ENCODE results near the gene BACH2. TPM values are rescaled to one million over a fixed set of nuclear protein-coding genes. Genes with fewer than 3 reads are reported as not detected.

BACH2 gene
- polyA plus RNA-seq, 2 of the 4 experiments (the other 2 are of a cell fraction): 0.01 to 0.36 TPM

DNA sequence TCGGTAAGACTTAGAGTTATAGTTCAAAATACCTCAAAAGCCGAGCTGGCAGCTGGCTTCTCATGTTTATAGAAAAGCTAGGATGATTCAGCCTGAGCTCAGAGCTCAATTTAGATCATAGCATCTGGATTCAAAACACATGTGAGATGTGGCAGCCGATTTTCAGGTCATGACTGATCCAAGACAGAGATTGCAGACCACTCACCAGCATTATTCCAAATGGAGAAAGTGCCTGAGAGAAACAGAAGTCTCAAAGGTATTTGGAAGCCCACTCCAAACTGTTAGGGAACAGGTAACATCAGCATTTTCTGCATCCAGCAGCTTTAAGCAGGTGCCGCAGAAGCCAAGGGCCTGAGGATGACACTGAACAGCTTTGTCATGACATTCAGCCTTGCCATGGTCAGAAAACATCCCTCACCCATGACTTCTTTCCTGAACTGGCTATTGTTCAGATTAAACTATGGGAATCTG lies 102.2 kb downstream of the BACH2 start:
- no peak for ATAC-seq
- no peak overlapping the region for H3K4me2 ChIP-seq

DNA sequence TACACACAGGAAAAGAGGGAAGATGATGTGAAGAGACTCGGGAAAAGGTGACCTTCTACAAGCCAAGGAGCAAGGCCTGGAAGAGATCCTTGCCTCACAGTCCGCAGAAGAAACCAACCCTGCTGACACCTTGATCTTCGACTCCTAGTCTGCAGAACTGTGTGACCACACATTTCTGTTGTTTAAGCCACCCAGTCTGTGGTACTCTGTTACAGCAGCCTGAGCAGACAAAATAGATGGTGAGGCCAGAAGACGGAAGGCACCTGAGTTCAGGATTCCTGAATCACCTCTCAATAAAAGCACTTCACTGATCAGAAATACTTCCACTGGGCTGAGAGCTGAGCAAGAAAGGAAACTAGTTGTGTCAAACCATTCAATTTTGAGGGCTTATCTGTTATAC lies 103.3 kb downstream of the BACH2 start:
- ChIA-PET CTCF (no interaction called here), POLR2A (no interaction called here)
- DNase-seq (ENCODE audit: low read depth in 1 of 2, low spot score in 1 of 2) (no peak), ATAC-seq (no peak), FAIRE-seq (no peak)
- H3K9me3 ChIP-seq: peaks cover 2% of the 10 kb centered on the region; the same call in 1 of the 3 replicates
- TF ChIP-seq KDM5A (IDR thresholded peaks at IDR 0.05): no peak
- no peak for TF ChIP-seq RCOR1 (IDR thresholded peaks at IDR 0.05; ENCODE audit: low read depth, low read length)
- TF ChIP-seq ESRRA (IDR thresholded peaks at IDR 0.05; ENCODE audit: borderline replicate concordance, low read length): no peak
- no peak overlapping the region for H3K4me3 ChIP-seq
- no peak overlapping the region for H3K4me2 ChIP-seq
- no peak overlapping the region for H3K27ac ChIP-seq
- no peaks in the 10 kb centered on the region for H3K4me1 ChIP-seq
- 82% methylated on average over 4 of the region's 4 CpGs for WGBS (ENCODE audit: missing lambda C conversion rate)

More for the DNA sequence above, 102.2 kb downstream of the BACH2 start:
- Histone ChIP-seq H3K9me3 (peaks cover 2% of the 10 kb centered on the region; the same call in 1 of the 3 replicates), H3K4me3 (no peak overlapping the region), H3K4me1 (no peaks in the 10 kb centered on the region), H3K27ac (no peak overlapping the region)
- ChIA-PET POLR2A (interaction anchor here (0.6 kb wide), 1 partner anchor 77 kb away, joined by 3 read pairs; no protein-coding TSS in a partner anchor), CTCF (no interaction called here)
- DNase-seq (ENCODE audit: low read depth in 1 of 2, low spot score in 1 of 2) (no peak), FAIRE-seq (no peak)
- TF ChIP-seq SREBF2 (IDR thresholded peaks at IDR 0.05) (no peak), POLR2AphosphoS2 (conservative IDR thresholded peaks at IDR 0.05; ENCODE audit: low read length) (no peak), ESRRA (IDR thresholded peaks at IDR 0.05; ENCODE audit: borderline replicate concordance, low read length) (no peak)
- WGBS (ENCODE audit: missing lambda C conversion rate): 35% methylated on average over 4 of the region's 4 CpGs

DNA sequence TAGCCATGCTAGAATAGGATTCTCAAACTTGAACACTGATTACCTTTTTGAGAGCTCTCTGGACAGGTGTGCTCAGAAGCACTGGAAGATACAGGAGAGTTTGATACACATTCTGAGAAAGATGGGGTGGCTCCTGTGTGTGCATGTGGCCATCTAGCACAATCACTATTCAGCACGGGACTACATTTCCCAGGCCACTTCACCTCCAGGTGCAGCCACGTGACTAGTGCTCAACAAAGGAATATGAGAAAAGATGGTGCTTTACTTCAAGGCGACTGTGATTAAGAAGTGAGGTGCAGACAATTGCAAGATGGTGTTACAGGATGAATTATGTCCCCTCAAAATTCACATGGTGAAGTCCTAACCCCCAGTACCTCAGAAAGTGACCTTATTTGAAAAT lies 103.8 kb downstream of the BACH2 start:
- ATAC-seq (no peak), FAIRE-seq (no peak), DNase-seq (ENCODE audit: low read depth in 1 of 2, low spot score in 1 of 2) (no peak)
- TF ChIP-seq MAZ (IDR thresholded peaks at IDR 0.05; ENCODE audit: borderline replicate concordance, low read depth, low read length): no peak
- TF ChIP-seq SREBF2 (IDR thresholded peaks at IDR 0.05): no peak
- TF ChIP-seq FOXS1 (CRISPR knock-in tag; IDR thresholded peaks at IDR 0.05): no peak
- TF ChIP-seq, protein P1, sequence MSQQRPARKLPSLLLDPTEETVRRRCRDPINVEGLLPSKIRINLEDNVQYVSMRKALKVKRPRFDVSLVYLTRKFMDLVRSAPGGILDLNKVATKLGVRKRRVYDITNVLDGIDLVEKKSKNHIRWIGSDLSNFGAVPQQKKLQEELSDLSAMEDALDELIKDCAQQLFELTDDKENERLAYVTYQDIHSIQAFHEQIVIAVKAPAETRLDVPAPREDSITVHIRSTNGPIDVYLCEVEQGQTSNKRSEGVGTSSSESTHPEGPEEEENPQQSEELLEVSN (IDR thresholded peaks at IDR 0.05; ENCODE audit: borderline replicate concordance, low read depth): no peak
- TF ChIP-seq FOSB (CRISPR knock-in tag; IDR thresholded peaks at IDR 0.05): no peak
- TF ChIP-seq ZC3H11A (IDR thresholded peaks at IDR 0.05): no peak
- TF ChIP-seq EP300 (IDR thresholded peaks at IDR 0.05): no peak
- TF ChIP-seq CHD2 (IDR thresholded peaks at IDR 0.05; ENCODE audit: low read length, partially characterized antibody): no peak
- TF ChIP-seq HDAC2 (IDR thresholded peaks at IDR 0.05): no peak
- TF ChIP-seq TP53 (CRISPR knock-in tag; IDR thresholded peaks at IDR 0.05): no peak
- 78% methylated on average over 3 of the region's 3 CpGs for WGBS (ENCODE audit: missing lambda C conversion rate)
- Histone ChIP-seq H3K27ac (no peak overlapping the region), H3K4me1 (no peaks in the 10 kb centered on the region), H3K4me3 (no peak overlapping the region), H3K9me3 (0 out of 3 replicates have a peak, but pooled peaks cover 2% of the 10 kb centered on the region), H3K4me2 (no peak overlapping the region)
- CTCF ChIA-PET: no interaction called here
- POLR2A ChIA-PET: no interaction called here

DNA sequence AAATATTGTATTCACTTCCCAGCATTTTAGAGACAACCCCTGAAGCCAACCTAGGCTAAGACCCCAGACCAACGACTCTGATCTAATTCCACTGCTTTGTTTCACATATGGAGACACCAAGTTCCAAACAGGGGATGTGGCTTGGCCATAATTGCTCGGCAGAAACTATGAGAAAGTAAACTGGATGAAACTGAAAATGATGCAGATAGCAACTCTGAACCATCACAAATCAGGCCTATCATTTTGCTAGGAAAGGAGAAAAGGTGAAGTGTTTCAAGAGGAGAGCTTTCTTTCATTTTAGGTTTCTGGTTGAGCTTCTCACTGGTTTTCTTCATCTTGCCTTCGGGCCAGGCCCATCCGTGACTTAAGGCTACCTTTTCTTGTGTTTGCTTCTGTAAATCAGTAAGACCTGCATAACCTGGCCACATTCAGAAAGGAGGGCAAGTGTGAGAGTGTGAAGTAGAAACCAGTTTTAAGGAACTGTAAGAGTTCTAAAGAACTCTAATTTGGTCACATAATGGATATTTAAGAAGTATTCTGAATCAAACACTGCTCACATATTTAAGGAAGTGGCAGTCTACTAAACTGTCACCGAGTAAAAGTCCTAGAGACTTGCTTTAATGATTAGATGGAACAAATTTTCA lies 105.8 kb downstream of the BACH2 start:
- H3K4me2 ChIP-seq: no peak overlapping the region
- FAIRE-seq (no peak), DNase-seq (ENCODE audit: low read depth in 1 of 2, low spot score in 1 of 2) (no peak), ATAC-seq (no peak)
- POLR2A ChIA-PET: no interaction called here
- H3K4me3 ChIP-seq: no peak overlapping the region
- TF ChIP-seq RFX5 (IDR thresholded peaks at IDR 0.05): no peak
- no peak for TF ChIP-seq MAZ (IDR thresholded peaks at IDR 0.05; ENCODE audit: borderline replicate concordance, low read depth, low read length)
- TF ChIP-seq, protein P2, sequence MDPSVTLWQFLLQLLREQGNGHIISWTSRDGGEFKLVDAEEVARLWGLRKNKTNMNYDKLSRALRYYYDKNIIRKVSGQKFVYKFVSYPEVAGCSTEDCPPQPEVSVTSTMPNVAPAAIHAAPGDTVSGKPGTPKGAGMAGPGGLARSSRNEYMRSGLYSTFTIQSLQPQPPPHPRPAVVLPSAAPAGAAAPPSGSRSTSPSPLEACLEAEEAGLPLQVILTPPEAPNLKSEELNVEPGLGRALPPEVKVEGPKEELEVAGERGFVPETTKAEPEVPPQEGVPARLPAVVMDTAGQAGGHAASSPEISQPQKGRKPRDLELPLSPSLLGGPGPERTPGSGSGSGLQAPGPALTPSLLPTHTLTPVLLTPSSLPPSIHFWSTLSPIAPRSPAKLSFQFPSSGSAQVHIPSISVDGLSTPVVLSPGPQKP (IDR thresholded peaks at IDR 0.05; ENCODE audit: low read depth, low read length): no peak
- no peak for TF ChIP-seq EHF (CRISPR knock-in tag; IDR thresholded peaks at IDR 0.05)
- no peak for TF ChIP-seq FOXS1 (CRISPR knock-in tag; IDR thresholded peaks at IDR 0.05)
- TF ChIP-seq TP53 (CRISPR knock-in tag; IDR thresholded peaks at IDR 0.05): no peak
- TF ChIP-seq NR3C1 (IDR thresholded peaks at IDR 0.05): no peak
- no peak for TF ChIP-seq NPAS2 (CRISPR knock-in tag; IDR thresholded peaks at IDR 0.05; ENCODE audit: borderline replicate concordance)
- TF ChIP-seq MAFK (IDR thresholded peaks at IDR 0.05; ENCODE audit: partially characterized antibody): no peak
- TF ChIP-seq, protein P1 (IDR thresholded peaks at IDR 0.05; ENCODE audit: borderline replicate concordance, low read depth): no peak
- TF ChIP-seq GATA3 (IDR thresholded peaks at IDR 0.05; ENCODE audit: borderline replicate concordance): no peak
- no peak for TF ChIP-seq ZNF302 (CRISPR knock-in tag; IDR thresholded peaks at IDR 0.05)
- TF ChIP-seq, protein P3, sequence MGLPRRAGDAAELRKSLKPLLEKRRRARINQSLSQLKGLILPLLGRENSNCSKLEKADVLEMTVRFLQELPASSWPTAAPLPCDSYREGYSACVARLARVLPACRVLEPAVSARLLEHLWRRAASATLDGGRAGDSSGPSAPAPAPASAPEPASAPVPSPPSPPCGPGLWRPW (IDR thresholded peaks at IDR 0.05): no peak
- TF ChIP-seq RNF2 (IDR thresholded peaks at IDR 0.05; ENCODE audit: borderline replicate concordance, low read depth): no peak
- no peaks in the 10 kb centered on the region for H3K9me3 ChIP-seq
- CTCF ChIA-PET: interaction anchor here (0.9 kb wide), 1 partner anchor 9 kb away, joined by 3 read pairs; no protein-coding TSS in a partner anchor
- WGBS (ENCODE audit: missing lambda C conversion rate): 67% methylated on average over 5 of the region's 5 CpGs
- no peaks in the 10 kb centered on the region for H3K4me1 ChIP-seq
- no peak overlapping the region for H3K27ac ChIP-seq
